Peyer's patch (tissue), 4 donors: Measurements from ENCODE around the gene HOXB13. TPM values are rescaled to one million over a fixed set of nuclear protein-coding genes. Genes with fewer than 3 reads are reported as not detected.

Experiments used
- DNase-seq, 3 donors: peaks; one replicate each; pipeline ENCODE4 v3.0.0-alpha.2; 2017 to 2019
- H3K27ac ChIP-seq, 4 donors: fragments of 200-600 bp; sonication (generic); one replicate each; pipeline ENCODE4 v1.5.1; 2016 to 2019
- H3K27me3 ChIP-seq, 2 donors: fragments of 200-600 bp; sonication (generic); one replicate each; pipeline ENCODE4 v1.5.1; 2019
- H3K36me3 ChIP-seq, 3 donors: fragments of 200-600 bp; sonication (generic); one replicate each; pipeline ENCODE4 v1.5.1; 2016 to 2019
- H3K4me1 ChIP-seq, 4 donors: fragments of 200-600 bp; sonication (generic); one replicate each; pipeline ENCODE4 v1.5.1; 2016 to 2019
- H3K4me3 ChIP-seq, 4 donors: fragments of 200-600 bp; sonication (generic); 1 replicate in 3 of 4; 2 replicates in 1 of 4; pipeline ENCODE4 v1.5.1; 2016 to 2019; ENCODE audit warnings: mild to moderate bottlenecking in 1 of 4
- H3K9me3 ChIP-seq, 4 donors: fragments of 200-600 bp; sonication (generic); one replicate each; pipeline ENCODE4 v1.5.1; 2016 to 2019; ENCODE audit warnings: mild to moderate bottlenecking in 1 of 4
- POLR2A ChIP-seq, 2 donors: fragments of 450-650 bp; IDR thresholded peaks; one replicate each; pipeline ENCODE4 v1.5.1; 2017; ENCODE audit warnings: antibody characterized with exemption in 2 of 2, mild to moderate bottlenecking in 2 of 2, moderate library complexity in 2 of 2
- total RNA-seq, 4 donors: library from RNA; depleted of rRNA; stranded (reverse); fragments of >200 nt; gene quantifications; one replicate each; pipeline ENCODE4 v1.1.0, GENCODE V29; 2016
- TF ChIP-seq, protein P1 (sequence below), 6 experiments: fragments of 450-650 bp in 4 of 6; fragments of 200-600 bp in 2 of 6; sonication (generic) in 1 of 6; IDR thresholded peaks; one replicate each; pipeline ENCODE4 v1.5.1; 2017 to 2019; ENCODE audit warnings: antibody characterized with exemption in 6 of 6, mild to moderate bottlenecking in 3 of 6, moderate library complexity in 1 of 6

The HOXB13 gene
- total RNA-seq, 4 donors from 2014 or later: 0.54 TPM; not detected in 3

DNA sequence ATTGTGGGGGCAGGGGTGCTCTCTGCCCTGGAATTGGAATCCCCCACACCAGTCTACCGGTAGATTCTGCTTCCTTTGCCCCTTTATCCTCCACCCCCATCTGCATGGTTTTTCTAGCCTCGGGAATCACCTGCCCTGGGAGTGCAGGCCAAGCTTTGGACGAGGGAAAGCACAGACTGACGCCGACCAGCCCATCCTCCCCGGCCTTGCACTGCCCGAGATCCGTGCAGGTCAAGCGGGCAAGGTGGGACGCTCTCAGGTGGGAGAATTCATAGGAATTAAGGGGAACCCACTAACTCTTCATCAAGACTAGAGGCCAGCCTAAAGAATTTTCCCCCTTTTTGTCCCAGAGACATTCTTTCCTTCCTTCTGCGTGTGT is 9.9 kb upstream of the HOXB13 start:
- Histone ChIP-seq H3K27me3 (peaks cover 0 to 62% of the 10 kb centered on the region in 2 donors), H3K27ac (no peak overlapping the region), H3K36me3 (no peaks in the 10 kb centered on the region), H3K9me3 (no peaks in the 10 kb centered on the region), H3K4me1 (no peaks in the 10 kb centered on the region), H3K4me3 (no peak overlapping the region)
- DNase-seq: no peak
- TF ChIP-seq POLR2A (IDR thresholded peaks at IDR 0.05): no peak
- TF ChIP-seq, protein P1, sequence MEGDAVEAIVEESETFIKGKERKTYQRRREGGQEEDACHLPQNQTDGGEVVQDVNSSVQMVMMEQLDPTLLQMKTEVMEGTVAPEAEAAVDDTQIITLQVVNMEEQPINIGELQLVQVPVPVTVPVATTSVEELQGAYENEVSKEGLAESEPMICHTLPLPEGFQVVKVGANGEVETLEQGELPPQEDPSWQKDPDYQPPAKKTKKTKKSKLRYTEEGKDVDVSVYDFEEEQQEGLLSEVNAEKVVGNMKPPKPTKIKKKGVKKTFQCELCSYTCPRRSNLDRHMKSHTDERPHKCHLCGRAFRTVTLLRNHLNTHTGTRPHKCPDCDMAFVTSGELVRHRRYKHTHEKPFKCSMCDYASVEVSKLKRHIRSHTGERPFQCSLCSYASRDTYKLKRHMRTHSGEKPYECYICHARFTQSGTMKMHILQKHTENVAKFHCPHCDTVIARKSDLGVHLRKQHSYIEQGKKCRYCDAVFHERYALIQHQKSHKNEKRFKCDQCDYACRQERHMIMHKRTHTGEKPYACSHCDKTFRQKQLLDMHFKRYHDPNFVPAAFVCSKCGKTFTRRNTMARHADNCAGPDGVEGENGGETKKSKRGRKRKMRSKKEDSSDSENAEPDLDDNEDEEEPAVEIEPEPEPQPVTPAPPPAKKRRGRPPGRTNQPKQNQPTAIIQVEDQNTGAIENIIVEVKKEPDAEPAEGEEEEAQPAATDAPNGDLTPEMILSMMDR (IDR thresholded peaks at IDR 0.05): no peak

DNA sequence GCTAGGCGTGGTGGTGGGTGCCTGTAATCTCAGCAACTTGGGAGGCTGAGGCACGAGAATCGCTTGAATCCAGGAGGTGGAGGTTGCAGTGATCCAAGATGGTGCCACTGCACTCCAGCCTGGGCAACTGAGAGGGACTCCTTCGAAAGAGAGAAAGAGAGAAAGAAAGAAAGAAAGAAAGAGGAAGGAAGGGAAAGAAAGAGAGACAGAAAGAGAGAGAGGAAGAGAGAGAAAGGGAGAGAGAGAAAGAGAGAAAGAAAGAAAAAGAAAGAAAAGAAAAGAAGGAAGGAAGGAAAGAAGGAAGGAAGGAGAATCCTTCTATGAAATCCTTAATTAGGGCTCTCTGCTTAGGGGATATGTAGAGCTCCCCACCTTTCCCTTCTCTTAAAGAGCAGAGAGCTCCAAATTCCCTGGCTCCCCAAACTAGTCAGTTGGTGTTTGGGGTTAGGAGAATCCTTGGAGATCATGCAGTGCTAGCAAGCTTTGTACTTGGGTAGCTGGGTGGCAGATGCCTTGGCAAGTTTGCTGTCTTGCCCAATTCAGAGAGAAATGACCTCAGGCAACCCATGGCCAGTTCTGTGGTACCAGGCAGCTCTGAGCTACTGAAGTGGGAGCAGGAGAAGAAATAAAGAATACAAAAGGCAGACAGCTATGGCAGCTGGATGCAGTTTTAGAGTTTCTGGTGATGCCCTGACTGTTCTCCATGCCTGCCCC is 8.9 kb upstream of the HOXB13 start:
- peaks cover 0 to 6% (median 0%) of the 10 kb centered on the region in 4 donors for H3K4me1 ChIP-seq
- peaks cover 3 to 64% of the 10 kb centered on the region in 2 donors for H3K27me3 ChIP-seq
- no peaks in the 10 kb centered on the region for H3K9me3 ChIP-seq
- H3K4me3 ChIP-seq: no peak overlapping the region
- DNase-seq: no peak
- TF ChIP-seq, protein P1 (IDR thresholded peaks at IDR 0.05): no peak
- no peak for TF ChIP-seq POLR2A (IDR thresholded peaks at IDR 0.05)
- no peaks in the 10 kb centered on the region for H3K36me3 ChIP-seq
- H3K27ac ChIP-seq: no peak overlapping the region

DNA sequence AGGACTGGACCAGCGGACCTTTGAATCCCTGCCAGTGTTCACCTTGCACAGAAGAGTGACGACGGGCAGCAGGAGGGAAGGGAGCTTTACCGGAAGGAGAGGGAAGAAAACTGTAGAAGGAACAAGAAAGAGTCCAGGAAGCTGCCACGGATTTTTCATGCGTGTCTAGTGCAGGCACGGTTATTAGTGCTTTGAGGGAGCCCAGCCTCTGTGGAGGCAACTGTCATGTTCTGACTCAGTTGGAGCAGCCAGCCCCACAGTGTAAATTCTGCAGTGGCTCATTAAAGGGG is 6.5 kb upstream of the HOXB13 start:
- Histone ChIP-seq H3K4me3 (no peak overlapping the region), H3K27me3 (peaks cover 3 to 58% of the 10 kb centered on the region in 2 donors), H3K9me3 (no peaks in the 10 kb centered on the region), H3K36me3 (no peaks in the 10 kb centered on the region), H3K4me1 (peaks cover 0 to 6% (median 0%) of the 10 kb centered on the region in 4 donors), H3K27ac (no peak overlapping the region)
- no peak for DNase-seq
- TF ChIP-seq, protein P1 (IDR thresholded peaks at IDR 0.05): no peak
- TF ChIP-seq POLR2A (IDR thresholded peaks at IDR 0.05): no peak

DNA sequence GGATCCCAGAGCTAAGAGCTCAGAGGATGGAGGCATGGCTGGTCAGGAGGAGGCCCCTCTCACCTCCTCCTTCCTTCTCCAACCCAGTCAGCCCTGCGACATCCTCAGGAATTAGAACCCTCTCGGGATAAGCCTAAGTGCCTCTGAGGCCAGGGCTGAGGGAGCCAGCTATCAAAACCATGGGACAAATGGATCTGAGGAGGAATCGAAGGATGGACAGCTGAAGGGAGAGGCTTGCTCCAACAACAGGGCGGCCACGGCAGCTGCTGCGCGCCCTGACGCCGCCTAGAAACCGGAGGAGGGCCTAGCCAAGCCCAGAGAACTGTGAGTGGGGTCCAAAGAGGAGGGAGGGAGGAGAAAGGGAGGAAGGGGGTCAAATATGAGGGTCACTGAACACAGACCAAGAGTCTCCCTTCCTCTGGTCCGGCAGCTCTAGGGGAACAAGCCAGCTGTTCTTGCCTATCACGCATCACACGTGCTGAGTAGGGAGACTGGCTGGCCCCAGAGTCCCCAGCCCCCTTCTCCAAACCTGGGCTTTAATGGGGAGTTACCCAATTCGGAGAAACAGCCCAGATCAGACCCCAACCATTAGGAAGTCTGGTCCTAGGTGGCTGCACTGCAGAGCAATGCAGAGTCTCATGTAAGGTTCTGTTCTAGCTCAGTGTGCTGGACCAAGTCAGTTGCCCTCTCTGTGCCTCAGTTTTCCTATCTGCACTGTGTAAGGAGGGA is 5.9 kb upstream of the HOXB13 start:
- Histone ChIP-seq H3K4me1 (peaks cover 0 to 6% (median 0%) of the 10 kb centered on the region in 4 donors), H3K36me3 (no peaks in the 10 kb centered on the region), H3K4me3 (no peak overlapping the region), H3K27ac (no peak overlapping the region), H3K27me3 (peaks cover 3 to 58% of the 10 kb centered on the region in 2 donors), H3K9me3 (no peaks in the 10 kb centered on the region)
- TF ChIP-seq POLR2A (IDR thresholded peaks at IDR 0.05): no peak
- TF ChIP-seq, protein P1 (IDR thresholded peaks at IDR 0.05): no peak
- no peak for DNase-seq

DNA sequence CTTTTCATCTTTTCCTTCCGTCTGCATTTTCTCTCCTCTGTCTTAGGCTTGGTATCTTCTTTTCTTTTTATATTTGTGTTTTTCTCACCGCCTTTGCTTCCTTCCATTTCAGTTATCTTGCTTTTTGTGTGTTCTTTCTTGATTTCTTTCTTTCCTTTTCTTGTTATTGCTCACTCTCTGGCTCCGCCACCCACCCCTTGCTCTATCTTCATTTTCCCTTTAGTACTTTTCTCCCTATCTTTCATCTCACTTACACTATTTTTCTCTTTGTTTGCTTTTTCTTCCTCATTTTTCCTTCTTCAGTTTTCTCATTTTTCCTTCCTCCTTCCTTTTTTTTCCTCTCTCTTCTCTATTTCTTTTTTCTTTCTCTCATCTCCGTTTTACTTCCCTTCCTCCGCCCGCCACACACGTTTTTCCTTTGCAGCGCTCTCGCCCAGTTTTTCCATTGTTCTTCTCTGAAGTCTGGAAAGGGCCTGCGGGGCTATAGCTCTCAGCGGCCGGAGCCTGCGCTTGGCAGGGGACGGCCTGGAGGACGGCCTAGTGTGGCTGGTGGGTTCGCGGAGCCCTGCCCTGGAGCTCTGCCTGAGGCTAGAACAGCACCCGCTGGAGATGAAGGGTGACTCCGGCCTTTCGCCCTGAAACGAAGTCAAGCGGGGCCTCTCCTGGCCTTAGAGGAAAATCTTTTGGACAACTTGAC is 5.2 kb upstream of the HOXB13 start:
- no peak for DNase-seq
- Histone ChIP-seq H3K36me3 (no peaks in the 10 kb centered on the region), H3K4me3 (no peak overlapping the region), H3K27me3 (peaks cover 3 to 57% of the 10 kb centered on the region in 2 donors), H3K4me1 (peaks cover 0 to 13% (median 2%) of the 10 kb centered on the region in 4 donors), H3K9me3 (no peaks in the 10 kb centered on the region), H3K27ac (no peak overlapping the region)
- TF ChIP-seq, protein P1 (IDR thresholded peaks at IDR 0.05): no peak
- TF ChIP-seq POLR2A (IDR thresholded peaks at IDR 0.05): no peak
